OCI-LY1 (cell line): ENCODE results near the gene CAMK2D.
"Not testable (repeated sequence)": the region's sequence is repeated elsewhere in the genome, so short reads cannot be mapped to it uniquely, and the experiment has no call there.

Experiments
- H2AFZ ChIP-seq: fragments of 200-600 bp; sonication (generic), shearing (Covaris generic); 2 replicates; pipeline ENCODE4 v1.6.0; 2014; ENCODE audit warnings: antibody characterized with exemption, mild to moderate bottlenecking, low read length
- H3F3A ChIP-seq: fragments of 200-600 bp; sonication (generic), shearing (Covaris generic); 2 replicates; pipeline ENCODE4 v1.6.0; 2014; ENCODE audit warnings: mild to moderate bottlenecking, antibody characterized with exemption, low read length, moderate library complexity; ENCODE audit not compliant: insufficient read depth
- H3K27ac ChIP-seq: fragments of 200-600 bp; sonication (generic); 2 replicates; pipeline ENCODE4 v1.5.1; 2014; ENCODE audit warnings: low read length, mixed run types, mild to moderate bottlenecking, low read depth; ENCODE audit not compliant: poor library complexity, severe bottlenecking
- H3K27me3 ChIP-seq: fragments of 200-600 bp; sonication (generic); 2 replicates; pipeline ENCODE4 v1.6.0; 2014; ENCODE audit warnings: antibody characterized with exemption, mild to moderate bottlenecking, low read length, moderate library complexity; ENCODE audit not compliant: insufficient read depth
- H3K36me3 ChIP-seq: fragments of 200-600 bp; sonication (generic); 2 replicates; pipeline ENCODE4 v1.6.1; 2014; ENCODE audit warnings: mild to moderate bottlenecking, antibody characterized with exemption, low read length, moderate library complexity, mixed read lengths; ENCODE audit not compliant: insufficient read depth
- H3K4me1 ChIP-seq: fragments of 200-600 bp; sonication (generic); 2 replicates; pipeline ENCODE4 v1.5.1; 2014; ENCODE audit warnings: mild to moderate bottlenecking, low read length, moderate library complexity; ENCODE audit not compliant: insufficient read depth, severe bottlenecking
- H3K4me2 ChIP-seq: fragments of 200-600 bp; sonication (generic), shearing (Covaris generic); 2 replicates; pipeline ENCODE4 v1.6.1; 2014; ENCODE audit warnings: low read length
- H3K4me3 ChIP-seq: fragments of 200-600 bp; sonication (generic); 2 replicates; pipeline ENCODE4 v1.5.1; 2014; ENCODE audit warnings: low read length, low read depth, mild to moderate bottlenecking, mixed read lengths; ENCODE audit not compliant: poor library complexity, severe bottlenecking
- H3K79me2 ChIP-seq: fragments of 200-600 bp; shearing (Covaris generic); 2 replicates; pipeline ENCODE4 v1.6.1; 2016; ENCODE audit warnings: mixed run types, low read length, mixed read lengths; ENCODE audit not compliant: insufficient read depth
- H3K9ac ChIP-seq: fragments of 200-600 bp; sonication (generic), shearing (Covaris generic); 2 replicates; pipeline ENCODE4 v1.6.1; 2014; ENCODE audit warnings: mild to moderate bottlenecking, low read length, mixed read lengths
- H3K9me2 ChIP-seq: fragments of 200-600 bp; sonication (generic), shearing (Covaris generic); 2 replicates; pipeline ENCODE4 v1.6.1; 2014; ENCODE audit warnings: low read depth, mild to moderate bottlenecking, low read length, mixed read lengths
- H3K9me3 ChIP-seq: fragments of 200-600 bp; shearing (Covaris generic); 2 replicates; pipeline ENCODE4 v1.6.1; 2014; ENCODE audit warnings: low read length, mixed read lengths
- H4K20me1 ChIP-seq: fragments of 200-600 bp; sonication (generic), shearing (Covaris generic); 2 replicates; pipeline ENCODE4 v1.6.0; 2016; ENCODE audit warnings: mild to moderate bottlenecking, low read length; ENCODE audit not compliant: insufficient read depth
- EZH2 ChIP-seq: fragments of 200-600 bp; sonication (generic), shearing (Covaris generic); IDR thresholded peaks from 2 replicates; pipeline ENCODE4 v1.8.0; 2017; ENCODE audit warnings: borderline replicate concordance, mixed run types, mild to moderate bottlenecking, antibody characterized with exemption, low read length, moderate library complexity, mixed read lengths
- TF ChIP-seq, protein P1 (sequence below): fragments of 200-600 bp; sonication (generic), shearing (Covaris generic); IDR thresholded peaks from 2 replicates; pipeline ENCODE4 v1.5.1; 2017; ENCODE audit warnings: mild to moderate bottlenecking, antibody characterized with exemption, low read length, moderate library complexity, mixed read lengths

CAMK2D gene

DNA sequence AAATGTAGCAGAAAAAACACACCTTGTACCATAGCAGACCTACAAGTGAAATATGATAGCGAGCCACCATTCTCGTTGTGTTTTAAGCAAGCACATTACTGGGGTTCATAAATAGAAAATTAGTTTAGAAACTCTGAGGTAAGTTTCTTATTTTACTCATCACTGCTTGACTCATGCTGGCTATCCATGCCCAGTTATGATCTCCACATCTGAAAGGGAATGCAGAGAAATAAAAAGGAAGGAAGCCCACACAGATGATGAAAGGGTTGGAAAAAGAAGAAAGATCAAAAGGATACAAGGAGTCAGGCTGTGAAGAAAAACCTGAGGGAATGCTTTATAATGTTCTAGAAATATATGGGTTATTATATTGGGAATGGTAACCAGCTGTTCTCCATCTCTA, 54.5 kb downstream of the CAMK2D start:
- H3K9me2 ChIP-seq, result no peaks in the 10 kb centered on the region
- TF ChIP-seq EZH2, result no peak
- TF ChIP-seq, protein P1, sequence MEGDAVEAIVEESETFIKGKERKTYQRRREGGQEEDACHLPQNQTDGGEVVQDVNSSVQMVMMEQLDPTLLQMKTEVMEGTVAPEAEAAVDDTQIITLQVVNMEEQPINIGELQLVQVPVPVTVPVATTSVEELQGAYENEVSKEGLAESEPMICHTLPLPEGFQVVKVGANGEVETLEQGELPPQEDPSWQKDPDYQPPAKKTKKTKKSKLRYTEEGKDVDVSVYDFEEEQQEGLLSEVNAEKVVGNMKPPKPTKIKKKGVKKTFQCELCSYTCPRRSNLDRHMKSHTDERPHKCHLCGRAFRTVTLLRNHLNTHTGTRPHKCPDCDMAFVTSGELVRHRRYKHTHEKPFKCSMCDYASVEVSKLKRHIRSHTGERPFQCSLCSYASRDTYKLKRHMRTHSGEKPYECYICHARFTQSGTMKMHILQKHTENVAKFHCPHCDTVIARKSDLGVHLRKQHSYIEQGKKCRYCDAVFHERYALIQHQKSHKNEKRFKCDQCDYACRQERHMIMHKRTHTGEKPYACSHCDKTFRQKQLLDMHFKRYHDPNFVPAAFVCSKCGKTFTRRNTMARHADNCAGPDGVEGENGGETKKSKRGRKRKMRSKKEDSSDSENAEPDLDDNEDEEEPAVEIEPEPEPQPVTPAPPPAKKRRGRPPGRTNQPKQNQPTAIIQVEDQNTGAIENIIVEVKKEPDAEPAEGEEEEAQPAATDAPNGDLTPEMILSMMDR, result no peak
- H4K20me1 ChIP-seq, result no peaks in the 10 kb centered on the region
- 0 out of 2 replicates have a peak, but pooled peaks cover 2% of the 10 kb centered on the region for H3F3A ChIP-seq
- H3K4me3 ChIP-seq, result no peak overlapping the region
- no peaks in the 10 kb centered on the region for H3K9me3 ChIP-seq
- H3K4me1 ChIP-seq, result peaks cover 30% of the 10 kb centered on the region
- no peak overlapping the region for H2AFZ ChIP-seq
- H3K27ac ChIP-seq, result no peak overlapping the region
- peaks cover 77% of the 10 kb centered on the region for H3K79me2 ChIP-seq
- no peaks in the 10 kb centered on the region for H3K27me3 ChIP-seq
- H3K4me2 ChIP-seq, result no peak overlapping the region
- peaks cover 36% of the 10 kb centered on the region for H3K36me3 ChIP-seq
- no peak overlapping the region for H3K9ac ChIP-seq

DNA sequence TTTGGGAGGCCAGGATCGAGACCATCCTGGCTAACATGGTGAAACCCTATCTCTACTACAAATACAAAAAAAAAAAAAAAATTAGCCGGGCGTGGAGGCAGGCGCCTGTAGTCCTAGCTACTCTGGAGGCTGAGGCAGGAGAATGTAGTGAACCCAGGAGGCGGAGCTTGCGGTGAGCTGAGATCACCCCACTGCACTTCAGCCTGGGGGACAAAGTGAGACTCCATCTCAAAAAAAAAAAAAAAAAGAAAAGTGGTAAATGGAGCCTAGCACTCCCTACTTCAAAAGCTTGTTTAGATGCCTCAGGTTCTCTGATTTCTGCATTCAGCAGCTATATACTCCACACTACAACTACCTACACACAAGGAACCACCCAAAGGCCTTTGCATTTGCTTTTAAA, 56.4 kb downstream of the CAMK2D start:
- Histone ChIP-seq H3K4me1 (peaks cover 20% of the 10 kb centered on the region), H3K36me3 (peaks cover 30% of the 10 kb centered on the region), H3K79me2 (peaks cover 80% of the 10 kb centered on the region)
- H3K4me3 ChIP-seq, H3K27ac ChIP-seq, H3F3A ChIP-seq, H2AFZ ChIP-seq, H3K9ac ChIP-seq, H3K9me2 ChIP-seq, H3K9me3 ChIP-seq, H3K27me3 ChIP-seq, H4K20me1 ChIP-seq, H3K4me2 ChIP-seq: not testable (repeated sequence)

DNA sequence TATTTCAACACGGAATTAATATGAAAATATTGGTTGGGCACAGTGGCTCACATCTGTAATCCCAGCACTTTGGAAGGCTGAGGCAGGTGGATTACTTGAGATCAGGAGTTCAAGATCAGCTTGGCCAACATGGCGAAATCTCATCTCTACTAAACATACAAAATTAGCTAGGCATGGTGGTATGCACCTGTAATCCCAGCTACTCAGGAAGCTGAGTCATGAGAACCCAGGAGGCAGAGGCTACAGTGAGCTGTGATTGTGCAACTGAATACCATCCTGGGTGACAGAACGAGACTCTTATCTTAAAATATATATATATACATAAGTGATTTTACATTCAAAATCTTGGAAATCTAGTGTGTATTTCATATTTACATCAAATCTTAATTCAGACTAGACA, 58.9 kb downstream of the CAMK2D start:
- H3K27ac ChIP-seq, H3F3A ChIP-seq, H3K9me3 ChIP-seq, H3K27me3 ChIP-seq, H3K9me2 ChIP-seq, H3K4me3 ChIP-seq, H3K9ac ChIP-seq, H3K4me2 ChIP-seq, H3K4me1 ChIP-seq, H4K20me1 ChIP-seq, H2AFZ ChIP-seq: not testable (repeated sequence)
- Histone ChIP-seq H3K79me2 (peaks cover 93% of the 10 kb centered on the region), H3K36me3 (peaks cover 20% of the 10 kb centered on the region)

DNA sequence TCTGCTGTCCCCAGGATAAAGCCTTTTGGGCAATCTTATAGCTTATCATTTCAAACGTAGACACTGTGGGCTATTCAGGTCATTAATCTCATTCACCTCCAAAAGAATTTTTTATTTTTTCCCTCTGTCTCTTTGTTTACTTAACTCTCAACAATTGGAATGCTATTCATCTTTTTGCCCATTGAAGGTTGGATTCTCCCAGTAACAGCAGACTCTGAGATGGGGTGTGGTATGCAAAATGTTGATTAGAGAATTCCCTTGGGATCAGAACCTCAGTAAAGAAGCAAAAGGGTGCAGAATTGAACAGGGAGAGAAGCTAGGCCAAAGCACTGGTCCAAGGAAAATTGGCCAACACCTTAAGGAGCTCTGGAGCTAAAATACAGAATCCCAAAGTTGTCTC, 60.4 kb downstream of the CAMK2D start:
- Histone ChIP-seq H3K9ac (no peak overlapping the region), H3K27ac (no peak overlapping the region), H3K9me2 (no peaks in the 10 kb centered on the region), H4K20me1 (no peaks in the 10 kb centered on the region), H3K27me3 (no peaks in the 10 kb centered on the region), H3K79me2 (peaks cover 94% of the 10 kb centered on the region), H3F3A (no peaks in the 10 kb centered on the region), H3K4me1 (peaks cover 5% of the 10 kb centered on the region), H2AFZ (no peak overlapping the region), H3K36me3 (peaks cover 10% of the 10 kb centered on the region), H3K4me3 (no peak overlapping the region), H3K9me3 (no peaks in the 10 kb centered on the region), H3K4me2 (no peak overlapping the region)
- TF ChIP-seq EZH2, result no peak
- TF ChIP-seq, protein P1, result no peak
